ENCODE measurements around the gene SLC38A8.

DNA sequence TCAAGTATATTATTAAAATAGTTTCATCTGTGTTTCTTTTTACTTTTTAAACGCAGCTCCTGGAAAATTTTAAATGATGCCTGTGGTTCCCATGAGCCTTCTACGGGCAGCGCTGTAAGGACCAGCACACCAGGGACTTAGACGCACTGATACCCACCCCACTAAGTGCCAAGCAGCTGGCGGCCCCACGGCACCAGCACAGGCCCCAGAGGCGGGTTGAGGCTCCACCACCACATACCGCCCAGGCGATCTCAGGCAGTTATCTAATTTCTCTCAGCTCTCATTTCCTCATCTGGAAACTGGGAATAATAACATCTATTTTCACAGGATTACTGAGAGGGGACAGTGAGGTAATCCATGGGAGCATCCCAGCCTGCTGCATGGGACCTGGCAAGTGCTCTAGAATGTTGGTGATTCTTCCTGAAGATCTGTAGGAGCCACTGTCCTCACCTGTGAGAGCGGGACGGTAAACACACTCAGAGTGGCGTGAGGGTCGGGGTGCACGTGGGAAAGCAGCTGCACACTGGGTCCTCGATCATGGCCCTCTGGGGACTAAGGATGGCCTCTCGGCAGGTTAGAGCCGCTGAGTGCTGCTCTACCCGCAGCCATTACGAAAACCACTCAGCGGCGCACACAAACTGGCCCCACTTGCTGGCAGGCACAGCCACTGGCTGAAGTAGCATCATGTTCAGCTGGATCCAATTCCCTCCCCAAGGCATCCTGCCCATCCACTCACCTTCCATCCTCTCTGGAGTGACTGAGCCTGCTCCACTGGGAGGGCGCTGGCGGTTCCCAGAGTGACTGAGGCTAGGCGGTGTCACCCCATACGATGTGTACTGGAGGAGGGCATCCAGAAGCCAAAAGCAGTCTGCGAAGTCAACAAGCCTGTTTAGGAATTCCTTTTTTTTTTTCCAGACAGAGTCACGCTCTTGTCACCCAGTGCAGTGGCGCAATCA is 17.6 kb upstream of the SLC38A8 start:
- TF ChIP-seq, protein P1, sequence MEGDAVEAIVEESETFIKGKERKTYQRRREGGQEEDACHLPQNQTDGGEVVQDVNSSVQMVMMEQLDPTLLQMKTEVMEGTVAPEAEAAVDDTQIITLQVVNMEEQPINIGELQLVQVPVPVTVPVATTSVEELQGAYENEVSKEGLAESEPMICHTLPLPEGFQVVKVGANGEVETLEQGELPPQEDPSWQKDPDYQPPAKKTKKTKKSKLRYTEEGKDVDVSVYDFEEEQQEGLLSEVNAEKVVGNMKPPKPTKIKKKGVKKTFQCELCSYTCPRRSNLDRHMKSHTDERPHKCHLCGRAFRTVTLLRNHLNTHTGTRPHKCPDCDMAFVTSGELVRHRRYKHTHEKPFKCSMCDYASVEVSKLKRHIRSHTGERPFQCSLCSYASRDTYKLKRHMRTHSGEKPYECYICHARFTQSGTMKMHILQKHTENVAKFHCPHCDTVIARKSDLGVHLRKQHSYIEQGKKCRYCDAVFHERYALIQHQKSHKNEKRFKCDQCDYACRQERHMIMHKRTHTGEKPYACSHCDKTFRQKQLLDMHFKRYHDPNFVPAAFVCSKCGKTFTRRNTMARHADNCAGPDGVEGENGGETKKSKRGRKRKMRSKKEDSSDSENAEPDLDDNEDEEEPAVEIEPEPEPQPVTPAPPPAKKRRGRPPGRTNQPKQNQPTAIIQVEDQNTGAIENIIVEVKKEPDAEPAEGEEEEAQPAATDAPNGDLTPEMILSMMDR (IDR thresholded peaks at IDR 0.05) = no peak
- no peak for TF ChIP-seq POLR2A (IDR thresholded peaks at IDR 0.05)
- no peak for TF ChIP-seq EP300 (IDR thresholded peaks at IDR 0.05)
